ENCODE measurements around the gene P3H2.

DNA sequence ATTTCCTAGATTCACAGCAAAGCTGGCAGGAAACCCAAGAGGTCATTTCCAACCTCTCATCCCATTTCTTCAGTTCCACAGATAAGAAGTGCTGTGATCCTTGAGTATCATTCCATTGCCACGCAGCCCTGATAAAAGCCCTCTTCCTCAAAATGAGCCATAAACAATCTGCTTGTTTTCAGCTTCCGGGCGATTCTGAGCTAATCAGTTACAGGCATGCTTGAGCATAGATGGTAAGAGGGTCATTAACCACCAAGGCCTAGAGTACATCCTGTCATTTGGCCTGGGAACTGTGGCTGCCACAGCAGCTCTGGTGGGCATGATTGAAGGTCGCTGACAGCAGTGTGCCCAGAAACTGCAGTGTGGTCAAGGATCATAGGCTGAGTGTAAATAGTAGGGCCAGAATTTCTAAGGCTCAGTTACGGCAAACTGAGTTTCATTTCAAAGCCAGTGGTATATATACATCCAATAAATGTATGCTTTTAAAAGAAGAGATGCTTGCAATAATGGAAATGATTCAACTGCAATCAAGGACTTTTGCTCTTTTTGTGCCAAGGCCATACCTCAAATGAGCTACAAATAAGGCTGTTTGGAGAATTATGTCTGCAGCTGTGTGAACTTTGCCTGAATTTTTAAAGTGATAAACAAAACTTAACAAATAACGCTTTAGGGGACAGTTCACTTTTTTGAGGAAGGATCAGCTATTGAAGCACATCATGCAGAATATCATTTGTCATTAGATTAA lies 47.3 kb downstream of the P3H2 start:
- TF ChIP-seq, protein P1, sequence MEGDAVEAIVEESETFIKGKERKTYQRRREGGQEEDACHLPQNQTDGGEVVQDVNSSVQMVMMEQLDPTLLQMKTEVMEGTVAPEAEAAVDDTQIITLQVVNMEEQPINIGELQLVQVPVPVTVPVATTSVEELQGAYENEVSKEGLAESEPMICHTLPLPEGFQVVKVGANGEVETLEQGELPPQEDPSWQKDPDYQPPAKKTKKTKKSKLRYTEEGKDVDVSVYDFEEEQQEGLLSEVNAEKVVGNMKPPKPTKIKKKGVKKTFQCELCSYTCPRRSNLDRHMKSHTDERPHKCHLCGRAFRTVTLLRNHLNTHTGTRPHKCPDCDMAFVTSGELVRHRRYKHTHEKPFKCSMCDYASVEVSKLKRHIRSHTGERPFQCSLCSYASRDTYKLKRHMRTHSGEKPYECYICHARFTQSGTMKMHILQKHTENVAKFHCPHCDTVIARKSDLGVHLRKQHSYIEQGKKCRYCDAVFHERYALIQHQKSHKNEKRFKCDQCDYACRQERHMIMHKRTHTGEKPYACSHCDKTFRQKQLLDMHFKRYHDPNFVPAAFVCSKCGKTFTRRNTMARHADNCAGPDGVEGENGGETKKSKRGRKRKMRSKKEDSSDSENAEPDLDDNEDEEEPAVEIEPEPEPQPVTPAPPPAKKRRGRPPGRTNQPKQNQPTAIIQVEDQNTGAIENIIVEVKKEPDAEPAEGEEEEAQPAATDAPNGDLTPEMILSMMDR (IDR thresholded peaks at IDR 0.05): no peak
- TF ChIP-seq POLR2A (IDR thresholded peaks at IDR 0.05): no peak
